PFSK-1 (cell line): ENCODE data around the gene EYA4.

Experiments
- FOXP2 ChIP-seq: optimal IDR thresholded peaks from 2 replicates; pipeline ENCODE3; 2011; ENCODE audit warnings: borderline replicate concordance, control low read depth, inconsistent platforms; ENCODE audit not compliant: insufficient read depth; ENCODE audit errors: extremely low read length, extremely low read depth
- POLR2AphosphoS5 ChIP-seq: IDR thresholded peaks from 2 replicates; pipeline ENCODE4 v1.6.1; 2012; ENCODE audit warnings: low read depth, mild to moderate bottlenecking, control low read depth, low read length, moderate library complexity
- SIN3A ChIP-seq: IDR thresholded peaks from 2 replicates; pipeline ENCODE4 v1.6.1; 2012; ENCODE audit warnings: mild to moderate bottlenecking, low read length, moderate library complexity, borderline replicate concordance; ENCODE audit not compliant: insufficient read depth
- TAF1 ChIP-seq: IDR thresholded peaks from 2 replicates; pipeline ENCODE4 v1.6.1; 2012; ENCODE audit warnings: low read length, control low read depth, borderline replicate concordance; ENCODE audit not compliant: insufficient read depth
- TF ChIP-seq, protein P1 (sequence below), 2 experiments: IDR thresholded peaks; 2 replicates each; pipeline versions ENCODE4 v1.6.1 to v1.8.0; 2011 to 2012; ENCODE audit warnings: low read depth in 2 of 2, low read length in 2 of 2, control low read depth in 1 of 2, inconsistent platforms in 1 of 2, mild to moderate bottlenecking in 1 of 2, moderate library complexity in 1 of 2; ENCODE audit not compliant: insufficient read depth in 1 of 2

The EYA4 gene

DNA sequence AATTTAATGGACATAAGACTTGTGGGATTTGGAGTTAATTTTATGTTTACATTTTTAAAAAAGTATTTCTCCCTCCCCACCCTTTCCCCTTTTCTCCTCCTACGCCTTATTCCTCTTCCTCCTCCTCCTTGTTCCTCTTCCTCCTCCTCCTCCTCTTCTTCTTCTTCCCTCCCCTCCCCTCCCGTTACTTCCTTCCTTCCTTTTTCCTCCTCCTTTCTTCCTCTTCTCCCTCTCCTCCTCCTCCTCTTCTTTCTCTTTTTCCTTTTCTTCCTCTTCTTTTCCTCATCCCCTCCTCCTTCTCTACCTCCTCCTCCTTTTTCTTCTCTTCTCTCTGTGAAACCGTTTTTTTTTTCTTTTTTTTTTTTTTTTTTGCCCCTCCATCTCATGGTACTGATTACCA, 139.6 kb downstream of the EYA4 start:
- no peak for TF ChIP-seq POLR2AphosphoS5
- TF ChIP-seq, protein P1, sequence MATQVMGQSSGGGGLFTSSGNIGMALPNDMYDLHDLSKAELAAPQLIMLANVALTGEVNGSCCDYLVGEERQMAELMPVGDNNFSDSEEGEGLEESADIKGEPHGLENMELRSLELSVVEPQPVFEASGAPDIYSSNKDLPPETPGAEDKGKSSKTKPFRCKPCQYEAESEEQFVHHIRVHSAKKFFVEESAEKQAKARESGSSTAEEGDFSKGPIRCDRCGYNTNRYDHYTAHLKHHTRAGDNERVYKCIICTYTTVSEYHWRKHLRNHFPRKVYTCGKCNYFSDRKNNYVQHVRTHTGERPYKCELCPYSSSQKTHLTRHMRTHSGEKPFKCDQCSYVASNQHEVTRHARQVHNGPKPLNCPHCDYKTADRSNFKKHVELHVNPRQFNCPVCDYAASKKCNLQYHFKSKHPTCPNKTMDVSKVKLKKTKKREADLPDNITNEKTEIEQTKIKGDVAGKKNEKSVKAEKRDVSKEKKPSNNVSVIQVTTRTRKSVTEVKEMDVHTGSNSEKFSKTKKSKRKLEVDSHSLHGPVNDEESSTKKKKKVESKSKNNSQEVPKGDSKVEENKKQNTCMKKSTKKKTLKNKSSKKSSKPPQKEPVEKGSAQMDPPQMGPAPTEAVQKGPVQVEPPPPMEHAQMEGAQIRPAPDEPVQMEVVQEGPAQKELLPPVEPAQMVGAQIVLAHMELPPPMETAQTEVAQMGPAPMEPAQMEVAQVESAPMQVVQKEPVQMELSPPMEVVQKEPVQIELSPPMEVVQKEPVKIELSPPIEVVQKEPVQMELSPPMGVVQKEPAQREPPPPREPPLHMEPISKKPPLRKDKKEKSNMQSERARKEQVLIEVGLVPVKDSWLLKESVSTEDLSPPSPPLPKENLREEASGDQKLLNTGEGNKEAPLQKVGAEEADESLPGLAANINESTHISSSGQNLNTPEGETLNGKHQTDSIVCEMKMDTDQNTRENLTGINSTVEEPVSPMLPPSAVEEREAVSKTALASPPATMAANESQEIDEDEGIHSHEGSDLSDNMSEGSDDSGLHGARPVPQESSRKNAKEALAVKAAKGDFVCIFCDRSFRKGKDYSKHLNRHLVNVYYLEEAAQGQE (IDR thresholded peaks at IDR 0.05; ENCODE audit: insufficient read depth in 1 of 2, low read depth in 2 of 2, low read length in 2 of 2): no peak

DNA sequence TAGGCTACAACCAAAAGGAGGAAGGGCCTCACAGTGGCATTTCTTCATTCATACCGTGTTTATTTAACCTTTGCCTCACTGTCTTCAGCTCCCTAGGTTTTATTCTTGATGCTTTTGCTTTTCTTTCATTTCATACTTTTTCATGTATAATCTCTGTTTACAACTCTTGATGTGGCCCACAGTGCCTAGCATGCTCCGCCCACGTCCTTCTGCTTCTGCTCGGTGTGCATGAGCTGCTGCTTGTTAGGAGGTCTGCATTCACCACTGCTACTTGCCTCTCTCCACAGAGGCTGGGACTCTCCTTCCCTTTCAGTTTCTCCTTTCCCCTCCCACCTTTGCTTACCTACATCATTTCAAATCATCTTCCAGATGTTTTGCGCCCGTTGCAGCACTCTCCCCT, 147.6 kb downstream of the EYA4 start:
- TF ChIP-seq SIN3A (no peak), TAF1 (no peak), POLR2AphosphoS5 (no peak), FOXP2 (no peak)
- TF ChIP-seq, protein P1 (IDR thresholded peaks at IDR 0.05; ENCODE audit: insufficient read depth in 1 of 2, low read depth in 2 of 2, low read length in 2 of 2): no peak

DNA sequence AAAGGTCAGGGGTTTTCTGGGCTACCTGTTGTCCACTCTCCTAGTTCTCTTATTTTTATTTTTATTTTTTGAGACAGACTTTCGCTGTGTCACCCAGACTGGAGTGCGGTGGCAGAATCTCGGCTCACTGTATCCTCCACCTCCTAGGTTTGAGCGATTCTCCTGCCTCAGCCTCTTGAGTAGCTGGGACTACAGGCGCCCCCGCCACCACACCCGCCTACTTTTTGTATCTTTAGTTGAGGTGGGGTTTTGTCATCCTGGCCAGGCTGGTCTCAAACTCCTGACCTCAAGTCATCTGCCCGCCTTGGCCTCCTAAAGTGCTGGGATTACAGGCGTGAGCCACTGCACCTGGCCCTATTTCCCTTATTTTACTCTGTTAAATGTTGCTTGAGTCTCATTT, 149.0 kb downstream of the EYA4 start:
- TF ChIP-seq SIN3A (no peak), TAF1 (no peak), FOXP2 (no peak), POLR2AphosphoS5 (no peak)
- TF ChIP-seq, protein P1 (IDR thresholded peaks at IDR 0.05; ENCODE audit: insufficient read depth in 1 of 2, low read depth in 2 of 2, low read length in 2 of 2): no peak

DNA sequence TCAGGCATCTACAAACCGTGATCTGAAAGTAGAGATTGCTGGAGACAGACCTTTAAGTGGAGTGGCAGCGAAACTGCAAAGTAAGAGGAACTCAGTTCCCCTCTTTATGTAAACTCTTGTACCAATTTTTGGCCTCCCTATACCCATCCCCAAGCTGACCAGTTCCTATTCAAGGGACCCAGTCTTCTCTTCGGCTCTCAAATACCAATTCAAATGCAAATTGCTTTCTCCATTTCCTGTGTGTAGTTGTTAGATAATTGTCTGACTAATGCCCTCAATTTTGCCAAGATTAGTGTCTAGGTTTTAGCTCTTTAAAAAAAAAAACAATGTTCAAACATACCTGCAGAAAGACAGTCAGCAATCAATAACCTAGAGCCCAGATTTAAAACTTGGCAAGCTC, 150.9 kb downstream of the EYA4 start:
- no peak for TF ChIP-seq SIN3A
- TF ChIP-seq POLR2AphosphoS5: no peak
- TF ChIP-seq TAF1: no peak
- no peak for TF ChIP-seq FOXP2
- TF ChIP-seq, protein P1 (IDR thresholded peaks at IDR 0.05; ENCODE audit: insufficient read depth in 1 of 2, low read depth in 2 of 2, low read length in 2 of 2): no peak

DNA sequence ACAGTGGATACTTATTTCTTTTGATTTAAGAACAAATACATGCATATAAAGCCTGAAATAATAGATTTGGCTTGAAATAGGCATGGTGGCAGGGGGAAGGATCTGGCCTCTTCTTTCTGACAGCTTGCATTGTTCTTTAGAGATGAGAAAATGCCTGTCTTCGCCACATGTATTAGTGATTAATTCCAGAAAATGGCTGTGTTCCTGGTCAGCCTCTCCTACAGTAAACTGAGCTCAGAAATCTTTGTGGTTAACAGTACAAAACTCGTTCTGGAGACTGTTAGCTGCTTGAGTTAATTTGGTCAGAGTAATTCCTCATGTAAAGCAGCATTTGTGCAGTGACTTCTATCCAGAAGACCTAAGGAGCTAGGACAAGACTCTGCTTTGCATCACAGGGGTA, 151.5 kb downstream of the EYA4 start:
- TF ChIP-seq, protein P1 (IDR thresholded peaks at IDR 0.05; ENCODE audit: insufficient read depth in 1 of 2, low read depth in 2 of 2, low read length in 2 of 2): no peak
- no peak for TF ChIP-seq POLR2AphosphoS5
- TF ChIP-seq FOXP2: no peak
- no peak for TF ChIP-seq TAF1
- no peak for TF ChIP-seq SIN3A
